GM12878 (cell line): Measurements from ENCODE around the gene LPIN1. TPM values are rescaled to one million over a fixed set of nuclear protein-coding genes. Genes with fewer than 3 reads are reported as not detected.

Source experiments
- ATAC-seq: fragments of 200-7000 bp; cut with Tn5 transposase; 3 replicates; pipeline ENCODE4 v1.9.1; 2020; ENCODE audit warnings: mild to moderate bottlenecking, moderate library complexity
- BruUV-seq: library from RNA; stranded (reverse); fragments of 400-500 nt; replicated peaks from 2 replicates; lab custom pipeline; 2021; lab: Mats Ljungman, UMichigan
- CTCF ChIA-PET: fragments of 300-600 bp; sonication (Branson Sonifier 250); formaldehyde crosslinking; extraction: SDS; loops from one replicate; lab custom pipeline; 2021; ENCODE audit warnings: inconsistent platforms; lab: Yijun Ruan, JAX
- POLR2A ChIA-PET: fragments of 350-600 bp; formaldehyde crosslinking; extraction: SDS; loops from one replicate; lab custom pipeline; 2021; ENCODE audit warnings: inconsistent platforms; lab: Charles Lee
- RAD21 ChIA-PET: fragments of 300-600 bp; sonication (Branson Sonifier 250); formaldehyde crosslinking; loops from one replicate; lab custom pipeline; 2023; ENCODE audit warnings: antibody characterized with exemption; ENCODE audit not compliant: unreplicated experiment; lab: Charles Lee
- SMC1A ChIA-PET: fragments of 300-600 bp; sonication (Branson Sonifier 250); formaldehyde crosslinking; loops from one replicate; lab custom pipeline; 2023; ENCODE audit not compliant: unreplicated experiment, uncharacterized antibody; lab: Charles Lee
- DNase-seq: peaks from one replicate; pipeline ENCODE4 v3.0.0-alpha.2; 2011; ENCODE audit warnings: low read depth, low spot score
- FAIRE-seq: peaks from 3 replicates; lab custom pipeline; 2011; peaks lifted over from hg19 to GRCh38; lab: Jason Lieb, UNC
- H2AFZ ChIP-seq: 2 replicates; pipeline ENCODE4 v1.6.0; 2011; ENCODE audit warnings: low read depth, low read length, control low read depth; ENCODE audit not compliant: control insufficient read depth
- H3K27ac ChIP-seq: 2 replicates; pipeline ENCODE4 v1.5.1; 2011; ENCODE audit warnings: control low read depth; ENCODE audit not compliant: control insufficient read depth, insufficient read depth
- H3K27me3 ChIP-seq, 2 experiments: replicated peaks in 1 of 2; 2 replicates each; pipeline versions ENCODE4 v1.6.0 to v1.6.1; 2011; ENCODE audit warnings: low read length in 1 of 2; ENCODE audit not compliant: control insufficient read depth in 2 of 2, insufficient read depth in 2 of 2
- H3K36me3 ChIP-seq, 2 experiments: 2 replicates each; pipeline ENCODE4 v1.5.1; 2011; ENCODE audit warnings: low read length in 1 of 2; ENCODE audit not compliant: control insufficient read depth in 2 of 2, insufficient read depth in 2 of 2
- H3K4me1 ChIP-seq: 2 replicates; pipeline ENCODE4 v1.6.1; 2011; ENCODE audit warnings: mild to moderate bottlenecking, low read length, moderate library complexity, mixed read lengths; ENCODE audit not compliant: control insufficient read depth, insufficient read depth
- H3K4me2 ChIP-seq: 2 replicates; pipeline ENCODE4 v1.6.0; 2011; ENCODE audit warnings: control low read depth; ENCODE audit not compliant: control insufficient read depth, insufficient read depth
- H3K4me3 ChIP-seq: fragments of 200-600 bp; sonication (generic); 2 replicates; pipeline ENCODE4 v1.5.1; 2016
- H3K79me2 ChIP-seq: 2 replicates; pipeline ENCODE4 v1.6.0; 2011; ENCODE audit warnings: low read length; ENCODE audit not compliant: control insufficient read depth, insufficient read depth
- H3K9ac ChIP-seq: 2 replicates; pipeline ENCODE4 v1.8.0; 2011; ENCODE audit warnings: low read length, control low read depth, mixed read lengths; ENCODE audit not compliant: control insufficient read depth, insufficient read depth
- H3K9me3 ChIP-seq: replicated peaks from 3 replicates; pipeline ENCODE4 v1.5.1; 2011; ENCODE audit warnings: mild to moderate bottlenecking, low read length; ENCODE audit not compliant: control insufficient read depth, insufficient read depth
- H4K20me1 ChIP-seq: 2 replicates; pipeline ENCODE4 v1.6.0; 2011; ENCODE audit not compliant: control insufficient read depth, insufficient read depth
- BACH1 ChIP-seq: fragments of 450-650 bp; IDR thresholded peaks from 2 replicates; pipeline ENCODE4 v1.6.1; 2017; ENCODE audit warnings: mild to moderate bottlenecking, borderline replicate concordance
- CREM ChIP-seq: IDR thresholded peaks from 2 replicates; pipeline ENCODE4 v1.6.1; 2014; ENCODE audit warnings: antibody characterized with exemption, low read depth
- EED ChIP-seq: sonication (generic); IDR thresholded peaks from 2 replicates; pipeline ENCODE4 v1.6.1; 2016; ENCODE audit warnings: antibody characterized with exemption, low read depth
- ESRRA ChIP-seq: IDR thresholded peaks from 2 replicates; pipeline ENCODE4 v1.6.1; 2012; ENCODE audit warnings: mild to moderate bottlenecking, low read length, improper control_type of control experiment
- GATAD2B ChIP-seq: fragments of 450-650 bp; conservative IDR thresholded peaks from 2 replicates; pipeline ENCODE4 v1.6.1; 2017; ENCODE audit warnings: low read depth, mild to moderate bottlenecking, moderate library complexity
- PAX8 ChIP-seq: fragments of 450-650 bp; IDR thresholded peaks from 2 replicates; pipeline ENCODE4 v1.6.1; 2017; ENCODE audit warnings: mild to moderate bottlenecking, moderate library complexity
- PKNOX1 ChIP-seq: fragments of 450-650 bp; IDR thresholded peaks from 2 replicates; pipeline ENCODE4 v1.6.1; 2016; ENCODE audit warnings: mild to moderate bottlenecking
- RELA ChIP-seq: fragments of 450-650 bp; IDR thresholded peaks from 2 replicates; pipeline ENCODE4 v1.8.0; 2014; ENCODE audit warnings: borderline replicate concordance; ENCODE audit not compliant: partially characterized antibody
- SMAD5 ChIP-seq: IDR thresholded peaks from 2 replicates; pipeline ENCODE4 v1.6.1; 2016; ENCODE audit warnings: antibody characterized with exemption, low read depth
- ZBED1 ChIP-seq: IDR thresholded peaks from 2 replicates; pipeline ENCODE4 v1.6.1; 2016; ENCODE audit warnings: borderline replicate concordance
- ZZZ3 ChIP-seq: IDR thresholded peaks from 2 replicates; pipeline ENCODE4 v1.6.1; 2011; ENCODE audit warnings: low read depth; ENCODE audit not compliant: control insufficient read depth, insufficient read length
- WGBS: methylation state at CpG from one replicate; pipeline ENCODE4 v1.1.6; 2016; ENCODE audit warnings: low lambda C conversion rate; ENCODE audit not compliant: insufficient replicate concordance, insufficient coverage; ENCODE audit errors: missing lambda C conversion rate; 5-methylcytosine and 5-hydroxymethylcytosine counted together
- in situ Hi-C: fragments of 300-500 bp; cut with MboI; formaldehyde crosslinking; loops from 9 replicates; pipeline ENCODE4 v1.14.3; 2018; ENCODE audit warnings: mixed read lengths
- intact Hi-C: fragments of 100-400 bp; cut with micrococcal nuclease; formaldehyde crosslinking; loops from one replicate; pipeline ENCODE4 v1.14.2; 2022; ENCODE audit not compliant: unreplicated experiment
- microRNA counts: library from miRNA; unstranded; fragments of <30 nt; microRNA quantifications from one replicate; lab custom pipeline; 2016
- microRNA-seq: library from miRNA; unstranded; fragments of <30 nt; microRNA quantifications from one replicate; pipeline ENCODE4, GENCODE V29; 2018
- polyA plus RNA-seq, 11 experiments: library from polyadenylated mRNA; depleted of rRNA in 4 of 11; unstranded in 6 of 11; stranded (reverse) in 5 of 11; fragments of >200 nt; fragmentation: Nextera tagmentation in 4 of 11; fragmentation: Illumina TruSeq in 1 of 11; extraction: Ambion mirVana in 4 of 11; extraction: Trizol in 1 of 11; gene quantifications; 1 replicate in 1 of 11; 2 replicates in 10 of 11; pipeline versions ENCODE4 v1.2.1 to v1.2.3, GENCODE V29; 2011 to 2016; ENCODE audit warnings: inconsistent platforms in 2 of 11, missing spikeins in 2 of 11, low read depth in 1 of 11
- small RNA-seq: library from RNA; depleted of rRNA; stranded (forward); fragments of <200 nt; gene quantifications from one replicate; pipeline ENCODE3, GENCODE V24; 2014
- total RNA-seq, 4 experiments: library from RNA; depleted of rRNA in 3 of 4; stranded (reverse); fragments of >200 nt in 3 of 4; fragmentation: Illumina TruSeq in 1 of 4; extraction: Trizol in 1 of 4; gene quantifications; 2 replicates each; pipeline versions ENCODE4 v1.2.1 to v1.2.3, GENCODE V29; 2013 to 2021

The LPIN1 gene
- total and polyA plus RNA-seq, 10 of the 15 experiments (the other 5 are each of a cell fraction or from before 2014, with no cell fraction given) = 18.8 to 82.5 (median 50.3) TPM

- no peak for TF ChIP-seq PKNOX1
- no peak for TF ChIP-seq GATAD2B
- TF ChIP-seq, all 136 proteins: peak for 0
These were observed 130.0 kb downstream of the LPIN1 start (continued) for GRCh38 chr2:11876436-11876835.

DNA sequence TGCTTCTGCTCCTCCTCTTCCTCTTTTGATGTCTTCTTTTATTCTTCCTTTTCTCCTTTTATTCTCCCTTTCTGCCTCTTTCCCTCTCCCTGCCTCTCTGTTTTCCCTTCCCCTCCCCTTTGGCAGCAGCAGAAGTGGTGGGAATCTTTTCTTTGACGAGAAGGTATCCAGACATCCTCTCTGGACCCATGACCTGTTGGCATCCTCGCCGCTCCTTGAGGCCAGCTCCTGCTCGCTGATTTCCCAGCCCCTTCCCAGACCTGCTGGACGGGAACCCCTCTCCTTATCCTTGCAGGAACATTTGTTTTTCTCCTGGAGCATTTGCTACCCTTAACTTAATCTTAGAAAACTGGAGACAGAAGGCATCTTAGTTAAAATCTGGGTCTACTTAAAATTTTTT, 130.5 kb downstream of the LPIN1 start:
- no peak overlapping the region for H3K4me2 ChIP-seq
- TF ChIP-seq EED (no peak), ZBED1 (no peak), SMAD5 (no peak), CREM (no peak), RELA (no peak), PAX8 (no peak), BACH1 (no peak), ZZZ3 (no peak), ESRRA (no peak)
- H3K36me3 ChIP-seq = peaks cover 0 to 4% of the 10 kb centered on the region in 2 experiments; a peak in 3 of 4 replicates
- no peak overlapping the region for H2AFZ ChIP-seq
- no peak for ATAC-seq
- 99% methylated on average over 5 of the region's 5 CpGs for WGBS
- peaks cover 11% of the 10 kb centered on the region for H3K4me1 ChIP-seq
- ChIA-PET SMC1A (interaction anchor here (1.0 to 1.4 kb wide), 2 partner anchors 30 to 52 kb away, joined by 3 to 4 read pairs; no protein-coding TSS in a partner anchor), POLR2A (interaction anchor here (1.1 kb wide), 1 partner anchor 30 kb away, joined by 3 read pairs; no protein-coding TSS in a partner anchor), RAD21 (no interaction called here), CTCF (no interaction called here)
- in situ Hi-C loops = no loop called here
- H3K4me3 ChIP-seq = no peak overlapping the region
- H3K9me3 ChIP-seq = peaks cover 2% of the 10 kb centered on the region; the same call in 2 of the 3 replicates
- no peaks in the 10 kb centered on the region for H4K20me1 ChIP-seq
- H3K27ac ChIP-seq = no peak overlapping the region
- FAIRE-seq = no peak
- intact Hi-C loops = no loop called here
- H3K79me2 ChIP-seq = peaks cover 37% of the 10 kb centered on the region
- BruUV-seq = no TSS peak
- no peaks in the 10 kb centered on the region for H3K27me3 ChIP-seq
- no peak overlapping the region for H3K9ac ChIP-seq
- no peak for DNase-seq

MicroRNAs encoded within 50 kb of the gene (microRNA counts, 767-probe panel; counts per million panel counts)
- microRNA hsa-miR-548s (lab: Ali Mortazavi, UCI) = 516 counts per million, percentile 8 among the panel's probes with 10 or more counts

Small RNA genes within 50 kb of the gene (microRNA-seq; reads per million reads assigned to microRNA genes)
- gene MIR4262 = not detected
- gene MIR548S = 2.6 reads per million, percentile 11 among the genes with 10 or more reads in this experiment

Small RNA genes within 50 kb of the gene (small RNA-seq; reads per million reads assigned to genes)
- gene MIR4262 = not detected
- 2.3 reads per million, percentile 67 among the genes with 10 or more reads in this experiment for gene MIR548S

Other genes with a start within 250 kb of the LPIN1 start
- 0.11 and 0.62 TPM in 2 replicates for gene GREB1, start 212.6 kb upstream of the LPIN1 start, total RNA-seq (2014; rRNA removed)
- 0.55 and 0.67 TPM in 2 replicates for gene GREB1, start 212.6 kb upstream of the LPIN1 start, total RNA-seq (2014; rRNA removed; fragmentation: Illumina TruSeq; extraction: Trizol)
- 0.69 and 2.1 TPM in 2 replicates for gene GREB1, start 212.6 kb upstream of the LPIN1 start, total RNA-seq (2021)
- gene GREB1, start 212.6 kb upstream of the LPIN1 start, polyA plus RNA-seq (2011; rRNA removed) = 0.22 and 0.39 TPM in 2 replicates
- gene GREB1, start 212.6 kb upstream of the LPIN1 start, polyA plus RNA-seq (2014; fragmentation: Illumina TruSeq; extraction: Trizol) = 0.37 and 3.5 TPM in 2 replicates
- under 1 TPM in 1 of 2 experiments, not detected in 1; 0.09 TPM for gene GREB1, start 212.6 kb upstream of the LPIN1 start, polyA plus RNA-seq (2014; fragmentation: Nextera tagmentation; extraction: Ambion mirVana)
- 0.23 and 0.28 TPM in 2 replicates for gene GREB1, start 212.6 kb upstream of the LPIN1 start, polyA plus RNA-seq (2014; rRNA removed)
- under 1 TPM; 0.35 to 0.36 TPM for gene GREB1, start 212.6 kb upstream of the LPIN1 start, polyA plus RNA-seq (2016; fragmentation: Nextera tagmentation; extraction: Ambion mirVana)
- gene NTSR2, start 76.4 kb upstream of the LPIN1 start, total RNA-seq (2014; rRNA removed) = not detected in 2 replicates
- gene NTSR2, start 76.4 kb upstream of the LPIN1 start, total RNA-seq (2014; rRNA removed; fragmentation: Illumina TruSeq; extraction: Trizol) = not detected in 2 replicates
- gene NTSR2, start 76.4 kb upstream of the LPIN1 start, total RNA-seq (2021) = not detected in 2 replicates
- not detected in 2 replicates for gene NTSR2, start 76.4 kb upstream of the LPIN1 start, polyA plus RNA-seq (2011; rRNA removed)
- gene NTSR2, start 76.4 kb upstream of the LPIN1 start, polyA plus RNA-seq (2014; fragmentation: Illumina TruSeq; extraction: Trizol) = not detected in 2 replicates
- not detected for gene NTSR2, start 76.4 kb upstream of the LPIN1 start, polyA plus RNA-seq (2014; fragmentation: Nextera tagmentation; extraction: Ambion mirVana)
- 0.14 TPM in 1 of 2 replicates, not detected in the other for gene NTSR2, start 76.4 kb upstream of the LPIN1 start, polyA plus RNA-seq (2014; rRNA removed)
- gene NTSR2, start 76.4 kb upstream of the LPIN1 start, polyA plus RNA-seq (2016; fragmentation: Nextera tagmentation; extraction: Ambion mirVana) = not detected